Smooth muscle cell (in vitro differentiated cells): ENCODE measurements around the gene MYO7B. TPM values are rescaled to one million over a fixed set of nuclear protein-coding genes. Genes with fewer than 3 reads are reported as not detected.

Experiments used
- DNase-seq: peaks from one replicate; lab custom pipeline; 2025; ENCODE audit not compliant: unreplicated experiment; lab: John Stamatoyannopoulos, UW
- H2AFZ ChIP-seq: fragments of 200-600 bp; sonication (generic); 2 replicates; pipeline ENCODE4 v1.6.0; 2016; ENCODE audit warnings: antibody characterized with exemption, low read depth, mild to moderate bottlenecking
- H3F3A ChIP-seq: fragments of 200-600 bp; sonication (generic); 2 replicates; pipeline ENCODE4 v1.6.0; 2017; ENCODE audit warnings: antibody characterized with exemption, low read depth
- H3K27ac ChIP-seq: fragments of 200-600 bp; sonication (generic); 2 replicates; pipeline ENCODE4 v1.5.1; 2016; ENCODE audit warnings: low read depth, mild to moderate bottlenecking
- H3K27me3 ChIP-seq: fragments of 200-600 bp; sonication (generic); 2 replicates; pipeline ENCODE4 v1.6.1; 2016; ENCODE audit warnings: low read depth, mild to moderate bottlenecking
- H3K36me3 ChIP-seq: fragments of 200-600 bp; sonication (generic); 2 replicates; pipeline ENCODE4 v1.5.1; 2016; ENCODE audit warnings: low read depth
- H3K4me1 ChIP-seq: fragments of 200-600 bp; sonication (generic); 2 replicates; pipeline ENCODE4 v1.5.1; 2016; ENCODE audit warnings: low read depth
- H3K4me2 ChIP-seq: fragments of 200-600 bp; sonication (generic); 2 replicates; pipeline ENCODE4 v1.6.0; 2016; ENCODE audit warnings: mild to moderate bottlenecking
- H3K4me3 ChIP-seq: fragments of 200-600 bp; sonication (generic); 2 replicates; pipeline ENCODE4 v1.5.1; 2016; ENCODE audit warnings: mild to moderate bottlenecking
- H3K79me2 ChIP-seq: fragments of 200-600 bp; sonication (generic); 2 replicates; pipeline ENCODE4 v1.6.0; 2016; ENCODE audit warnings: low read depth, mild to moderate bottlenecking
- H3K9ac ChIP-seq: fragments of 200-600 bp; sonication (generic); 2 replicates; pipeline ENCODE4 v1.6.0; 2016; ENCODE audit warnings: low read depth
- H3K9me3 ChIP-seq: fragments of 200-600 bp; sonication (generic); replicated peaks from 2 replicates; pipeline ENCODE4 v1.5.1; 2016; ENCODE audit warnings: low read depth
- H4K20me1 ChIP-seq: fragments of 200-600 bp; sonication (generic); 2 replicates; pipeline ENCODE4 v1.6.0; 2016; ENCODE audit warnings: low read depth
- WGBS: methylation state at CpG from one replicate; pipeline ENCODE4 v1.1.7; 2016; ENCODE audit warnings: low lambda C conversion rate; 5-methylcytosine and 5-hydroxymethylcytosine counted together
- polyA plus RNA-seq: library from polyadenylated mRNA; unstranded; fragments of >200 nt; fragmentation: Nextera tagmentation; extraction: Ambion mirVana; gene quantifications from 2 replicates; pipeline ENCODE4 v1.2.1, GENCODE V29; 2016
- total RNA-seq: library from RNA; depleted of rRNA; stranded (reverse); fragments of >200 nt; gene quantifications from 2 replicates; pipeline ENCODE4 v1.2.3, GENCODE V29; 2014
- TF ChIP-seq, protein P1 (sequence below): fragments of 200-600 bp; sonication (generic); IDR thresholded peaks from 2 replicates; pipeline ENCODE4 v1.5.1; 2017; ENCODE audit warnings: borderline replicate concordance, mild to moderate bottlenecking, antibody characterized with exemption; ENCODE audit not compliant: insufficient read depth, poor library complexity, severe bottlenecking

The MYO7B gene
- total and polyA plus RNA-seq, 2 experiments from 2014 or later = 0.09 to 0.35 TPM

DNA sequence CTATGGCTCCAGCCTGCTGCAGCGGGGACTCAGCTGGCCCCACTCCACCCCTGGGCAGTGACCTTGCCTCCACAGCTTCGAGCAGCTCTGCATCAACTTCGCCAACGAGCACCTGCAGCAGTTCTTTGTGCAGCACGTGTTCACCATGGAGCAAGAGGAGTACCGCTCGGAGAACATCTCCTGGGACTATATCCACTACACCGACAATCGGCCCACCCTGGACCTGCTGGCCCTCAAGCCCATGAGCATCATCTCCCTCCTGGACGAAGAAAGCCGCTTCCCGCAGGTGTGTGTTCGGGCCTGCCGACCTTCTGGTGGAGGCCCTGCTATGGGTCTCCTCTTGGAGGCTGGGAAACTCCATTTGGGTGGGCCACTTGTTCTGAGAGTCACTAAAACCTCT lies 48.6 kb downstream of the MYO7B start:
- no peaks in the 10 kb centered on the region for H3K9me3 ChIP-seq
- H3K79me2 ChIP-seq = no peaks in the 10 kb centered on the region
- H3K27me3 ChIP-seq = no peaks in the 10 kb centered on the region
- no peaks in the 10 kb centered on the region for H4K20me1 ChIP-seq
- TF ChIP-seq, protein P1, sequence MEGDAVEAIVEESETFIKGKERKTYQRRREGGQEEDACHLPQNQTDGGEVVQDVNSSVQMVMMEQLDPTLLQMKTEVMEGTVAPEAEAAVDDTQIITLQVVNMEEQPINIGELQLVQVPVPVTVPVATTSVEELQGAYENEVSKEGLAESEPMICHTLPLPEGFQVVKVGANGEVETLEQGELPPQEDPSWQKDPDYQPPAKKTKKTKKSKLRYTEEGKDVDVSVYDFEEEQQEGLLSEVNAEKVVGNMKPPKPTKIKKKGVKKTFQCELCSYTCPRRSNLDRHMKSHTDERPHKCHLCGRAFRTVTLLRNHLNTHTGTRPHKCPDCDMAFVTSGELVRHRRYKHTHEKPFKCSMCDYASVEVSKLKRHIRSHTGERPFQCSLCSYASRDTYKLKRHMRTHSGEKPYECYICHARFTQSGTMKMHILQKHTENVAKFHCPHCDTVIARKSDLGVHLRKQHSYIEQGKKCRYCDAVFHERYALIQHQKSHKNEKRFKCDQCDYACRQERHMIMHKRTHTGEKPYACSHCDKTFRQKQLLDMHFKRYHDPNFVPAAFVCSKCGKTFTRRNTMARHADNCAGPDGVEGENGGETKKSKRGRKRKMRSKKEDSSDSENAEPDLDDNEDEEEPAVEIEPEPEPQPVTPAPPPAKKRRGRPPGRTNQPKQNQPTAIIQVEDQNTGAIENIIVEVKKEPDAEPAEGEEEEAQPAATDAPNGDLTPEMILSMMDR = no peak
- H2AFZ ChIP-seq = no peak overlapping the region
- H3K4me2 ChIP-seq = no peak overlapping the region
- H3K4me1 ChIP-seq = no peaks in the 10 kb centered on the region
- no peaks in the 10 kb centered on the region for H3K36me3 ChIP-seq
- H3F3A ChIP-seq = no peaks in the 10 kb centered on the region
- H3K27ac ChIP-seq = no peak overlapping the region
- H3K4me3 ChIP-seq = no peak overlapping the region
- H3K9ac ChIP-seq = no peak overlapping the region
- DNase-seq = no peak
- 96% methylated on average over 14 of the region's 14 CpGs for WGBS

- 81% methylated on average over 8 of the region's 8 CpGs for WGBS
- TF ChIP-seq, protein P1 = no peak
- Histone ChIP-seq H3K9ac (no peak overlapping the region), H3K36me3 (no peaks in the 10 kb centered on the region), H3K27ac (no peak overlapping the region), H2AFZ (no peak overlapping the region), H4K20me1 (no peaks in the 10 kb centered on the region), H3K4me1 (no peaks in the 10 kb centered on the region), H3F3A (no peaks in the 10 kb centered on the region), H3K79me2 (no peaks in the 10 kb centered on the region), H3K9me3 (no peaks in the 10 kb centered on the region), H3K4me3 (no peak overlapping the region), H3K4me2 (no peak overlapping the region), H3K27me3 (no peaks in the 10 kb centered on the region)
- no peak for DNase-seq
Observed at GRCh38 chr2:127584516-127585033, 49.1 kb downstream of the MYO7B start.

GRCh38 chr2:127585270-127585807 lies 49.9 kb downstream of the MYO7B start:
- TF ChIP-seq, protein P1 = no peak
- Histone ChIP-seq H3K9ac (no peak overlapping the region), H3K79me2 (no peaks in the 10 kb centered on the region), H3F3A (no peaks in the 10 kb centered on the region), H3K4me3 (no peak overlapping the region), H3K36me3 (no peaks in the 10 kb centered on the region), H2AFZ (no peak overlapping the region), H3K4me2 (no peak overlapping the region), H3K4me1 (no peaks in the 10 kb centered on the region), H3K27me3 (no peaks in the 10 kb centered on the region), H3K9me3 (no peaks in the 10 kb centered on the region), H3K27ac (no peak overlapping the region), H4K20me1 (no peaks in the 10 kb centered on the region)
- WGBS = 89% methylated on average over 5 of the region's 5 CpGs
- no peak for DNase-seq

DNA sequence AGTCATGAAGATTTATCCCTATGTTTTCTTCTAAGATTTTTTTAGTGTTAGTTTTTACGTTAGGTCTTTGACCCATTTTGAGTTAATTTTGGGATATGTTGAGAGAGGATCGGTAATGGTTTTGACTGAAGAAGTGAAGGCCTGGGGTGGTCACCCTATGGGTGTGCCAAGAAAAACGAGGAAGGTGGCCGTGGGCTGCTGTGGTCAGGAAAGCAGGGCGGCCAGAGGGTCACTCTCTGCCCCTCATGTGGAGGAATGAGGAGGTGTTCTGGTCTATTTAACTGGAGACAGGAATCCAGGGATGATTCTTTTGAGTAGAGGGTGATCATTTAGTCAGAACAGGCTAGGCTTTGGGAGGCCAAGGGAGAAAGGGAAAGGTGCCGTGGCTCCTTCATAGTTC lies 50.7 kb downstream of the MYO7B start:
- Histone ChIP-seq H3K9me3 (no peaks in the 10 kb centered on the region), H4K20me1 (no peaks in the 10 kb centered on the region), H3K4me1 (no peaks in the 10 kb centered on the region), H3K4me3 (no peak overlapping the region), H3K36me3 (no peaks in the 10 kb centered on the region), H3K79me2 (no peaks in the 10 kb centered on the region), H3K4me2 (no peak overlapping the region), H2AFZ (no peak overlapping the region), H3K9ac (no peak overlapping the region), H3F3A (no peaks in the 10 kb centered on the region), H3K27ac (no peak overlapping the region), H3K27me3 (no peaks in the 10 kb centered on the region)
- DNase-seq = no peak
- TF ChIP-seq, protein P1 = no peak
- 91% methylated on average over 6 of the region's 6 CpGs for WGBS
